ENCODE results near the gene JUN. TPM values are rescaled to one million over a fixed set of nuclear protein-coding genes. Genes with fewer than 3 reads are reported as not detected.

JUN gene
- total RNA-seq, 1 experiment from 2014 or later, result 14.2 TPM

- Histone ChIP-seq H2BK20ac (ENCODE audit: low read depth, low read length, poor library complexity, severe bottlenecking) (peak overlapping the region; percentile 0), H3K4me1 (ENCODE audit: insufficient read depth, low read length) (no peaks in the 10 kb centered on the region; the same call in 1 of the 2 replicates), H3K9ac (ENCODE audit: extremely low read depth, insufficient read length, low read length) (no peak overlapping the region), H4K8ac (replicated peaks; ENCODE audit: insufficient read length, low read depth, low read length) (no peak overlapping the region), H3K23ac (ENCODE audit: insufficient read length, low read depth, low read length) (no peak overlapping the region), H3K56ac (ENCODE audit: insufficient read length, low read depth, low read length) (no peak overlapping the region), H3K14ac (ENCODE audit: insufficient read depth, low read length) (no peak overlapping the region), H3K9me3 (ENCODE audit: control insufficient read depth, low read depth, low read length) (no peaks in the 10 kb centered on the region), H2AFZ (ENCODE audit: low read length) (no peak overlapping the region), H4K5ac (ENCODE audit: insufficient read length, low read depth, low read length) (no peak overlapping the region), H2AK5ac (ENCODE audit: insufficient read length, low read length) (no peak overlapping the region), H3K4me2 (ENCODE audit: insufficient read depth, insufficient read length, low read length) (no peak overlapping the region), H2BK120ac (ENCODE audit: low read depth, low read length, poor library complexity, severe bottlenecking) (no peak overlapping the region), H3K27me3 (ENCODE audit: insufficient read depth, low read length) (no peaks in the 10 kb centered on the region), H3T11ph (ENCODE audit: low read length) (no peak overlapping the region), H2BK12ac (ENCODE audit: insufficient read length, low read depth, low read length) (no peak overlapping the region), H4K91ac (ENCODE audit: insufficient read length, low read depth, low read length) (no peak overlapping the region), H4K20me1 (ENCODE audit: control insufficient read depth, insufficient read depth, insufficient read length) (no peaks in the 10 kb centered on the region), H3K18ac (ENCODE audit: insufficient read length, low read depth, low read length) (no peak overlapping the region), H3K4ac (ENCODE audit: low read depth, low read length) (no peak overlapping the region), H3K79me1 (ENCODE audit: insufficient read depth, low read depth, low read length, poor library complexity, severe bottlenecking) (no peaks in the 10 kb centered on the region), H3K27ac (ENCODE audit: insufficient read length, low read depth, low read length) (no peak overlapping the region), H3K23me2 (ENCODE audit: insufficient read length, low read depth, low read length, poor library complexity, severe bottlenecking) (no peaks in the 10 kb centered on the region), H2BK5ac (ENCODE audit: insufficient read length, low read length) (no peak overlapping the region), H2BK15ac (ENCODE audit: low read depth, low read length) (no peak overlapping the region), H3K79me2 (ENCODE audit: insufficient read depth, low read length) (no peaks in the 10 kb centered on the region)
- Mint-ChIP-seq H3K27me3 (ENCODE audit: low read depth) (no peaks in the 10 kb centered on the region), H3K9me3 (no peaks in the 10 kb centered on the region), H3K4me3 (no peak overlapping the region), H3K36me3 (ENCODE audit: insufficient read depth in 1 of 3, low read depth in 3 of 3) (no peaks in the 10 kb centered on the region), H3K27ac (no peak overlapping the region), H3K4me1 (peaks cover 9 to 10% of the 10 kb centered on the region in 2 experiments)
- WGBS (ENCODE audit: extremely low coverage, insufficient read length, low lambda C conversion rate), result no CpG with 5 or more reads among the region's 1 CpG
- DNase-seq, result no peak
- no peak for TF ChIP-seq CTCF (conservative IDR thresholded peaks at IDR 0.05)
Measured at GRCh38 chr1:58746182-58746581, 37.7 kb downstream of the JUN start.

Measured in H9 (cell line).